SK-N-SH (cell line): ENCODE data around the gene DZIP1.

ENCODE experiments used
- CHD2 ChIP-seq: fragments of 150-350 bp; IDR thresholded peaks from 2 replicates; pipeline ENCODE4 v1.6.1; 2018; ENCODE audit warnings: low read length; ENCODE audit not compliant: partially characterized antibody
- CTCF ChIP-seq: fragments of 200-600 bp; sonication (generic); IDR thresholded peaks from 2 replicates; pipeline ENCODE4 v1.6.1; 2017; ENCODE audit warnings: antibody characterized with exemption, mild to moderate bottlenecking, moderate library complexity
- EZH2phosphoT487 ChIP-seq: fragments of 200-600 bp; sonication (generic); IDR thresholded peaks from 2 replicates; pipeline ENCODE4 v1.6.1; 2017; ENCODE audit warnings: low read depth, mixed run types, mild to moderate bottlenecking, antibody characterized with exemption, moderate library complexity, borderline replicate concordance
- GABPA ChIP-seq: IDR thresholded peaks from 2 replicates; pipeline ENCODE4 v1.4.0; 2012; ENCODE audit warnings: low read depth, mild to moderate bottlenecking
- GATA2 ChIP-seq: sonication (generic); formaldehyde crosslinking; IDR thresholded peaks from 2 replicates; pipeline ENCODE4 v1.5.0; 2020; ENCODE audit warnings: mild to moderate bottlenecking, missing genetic modification reagents
- MXI1 ChIP-seq: IDR thresholded peaks from 2 replicates; pipeline ENCODE4 v1.6.1; 2012; ENCODE audit warnings: mild to moderate bottlenecking, low read depth, low read length, improper control_type of control experiment
- NFIC ChIP-seq: IDR thresholded peaks from 2 replicates; pipeline ENCODE4 v1.4.0; 2012; ENCODE audit warnings: borderline replicate concordance
- POLR2AphosphoS5 ChIP-seq: IDR thresholded peaks from 2 replicates; pipeline ENCODE4 v1.6.1; 2012; ENCODE audit warnings: low read depth, low read length
- RAD21 ChIP-seq: IDR thresholded peaks from 2 replicates; pipeline ENCODE4 v1.6.1; 2012; ENCODE audit warnings: mild to moderate bottlenecking, low read length
- RXRA ChIP-seq: IDR thresholded peaks from 2 replicates; pipeline ENCODE4 v1.4.0; 2012; ENCODE audit warnings: low read depth, mild to moderate bottlenecking, borderline replicate concordance
- USF2 ChIP-seq: fragments of 150-350 bp; IDR thresholded peaks from 2 replicates; pipeline ENCODE4 v1.6.1; 2017; ENCODE audit warnings: antibody characterized with exemption, low read length, low read depth, borderline replicate concordance
- YY1 ChIP-seq: IDR thresholded peaks from 2 replicates; pipeline ENCODE4 v1.4.0; 2012; ENCODE audit warnings: low read depth, mild to moderate bottlenecking
- ZBTB33 ChIP-seq: IDR thresholded peaks from 2 replicates; pipeline ENCODE4 v1.4.0; 2012; ENCODE audit warnings: low read depth, borderline replicate concordance

- TF ChIP-seq CTCF (no peak), RAD21 (no peak), YY1 (no peak), GATA2 (CRISPR knock-in tag) (no peak), USF2 (no peak), POLR2AphosphoS5 (no peak), ZBTB33 (no peak), NFIC (no peak), GABPA (no peak), EZH2phosphoT487 (no peak), RXRA (no peak), MXI1 (no peak), CHD2 (no peak)
Observed at GRCh38 chr13:95689582-95689926, 45.0 kb upstream of the DZIP1 start.
